HEK293 (cell line): ENCODE results near the gene KLLN.

Experiments
- ATF2 ChIP-seq: fragments of 450-650 bp; formaldehyde crosslinking; IDR thresholded peaks from 2 replicates; pipeline ENCODE4 v1.5.1; 2016; ENCODE audit warnings: missing biosample characterization, missing genetic modification characterization, low read depth
- KLF7 ChIP-seq: fragments of 450-650 bp; formaldehyde crosslinking; IDR thresholded peaks from 2 replicates; pipeline ENCODE4 v1.5.1; 2016; ENCODE audit warnings: missing biosample characterization, missing genetic modification characterization, borderline replicate concordance
- KLF8 ChIP-seq: fragments of 450-650 bp; formaldehyde crosslinking; IDR thresholded peaks from 2 replicates; pipeline ENCODE4 v1.5.1; 2016; ENCODE audit warnings: missing biosample characterization, missing genetic modification characterization
- ZNF302 ChIP-seq: fragments of 450-650 bp; formaldehyde crosslinking; IDR thresholded peaks from 2 replicates; pipeline ENCODE4 v1.5.1; 2016; ENCODE audit warnings: missing biosample characterization, missing genetic modification characterization, low read depth
- ZNF701 ChIP-seq: fragments of 450-650 bp; formaldehyde crosslinking; IDR thresholded peaks from 2 replicates; pipeline ENCODE4 v1.5.1; 2016; ENCODE audit warnings: missing biosample characterization, missing genetic modification characterization
- ZNF837 ChIP-seq: fragments of 450-650 bp; formaldehyde crosslinking; IDR thresholded peaks from 2 replicates; pipeline ENCODE4 v1.5.1; 2016; ENCODE audit warnings: missing biosample characterization, missing genetic modification characterization
- TF ChIP-seq, protein P1 (sequence below): fragments of 450-650 bp; formaldehyde crosslinking; IDR thresholded peaks from 2 replicates; pipeline ENCODE4 v1.5.1; 2016; ENCODE audit warnings: missing biosample characterization, missing genetic modification characterization
- TF ChIP-seq, protein P2 (sequence below): fragments of 450-650 bp; formaldehyde crosslinking; IDR thresholded peaks from 2 replicates; pipeline ENCODE4 v1.5.1; 2017; ENCODE audit warnings: missing biosample characterization, missing genetic modification characterization
- TF ChIP-seq, protein P3 (sequence below): fragments of 450-650 bp; formaldehyde crosslinking; IDR thresholded peaks from 2 replicates; pipeline ENCODE4 v1.5.1; 2016; ENCODE audit warnings: missing biosample characterization, missing genetic modification characterization

DNA sequence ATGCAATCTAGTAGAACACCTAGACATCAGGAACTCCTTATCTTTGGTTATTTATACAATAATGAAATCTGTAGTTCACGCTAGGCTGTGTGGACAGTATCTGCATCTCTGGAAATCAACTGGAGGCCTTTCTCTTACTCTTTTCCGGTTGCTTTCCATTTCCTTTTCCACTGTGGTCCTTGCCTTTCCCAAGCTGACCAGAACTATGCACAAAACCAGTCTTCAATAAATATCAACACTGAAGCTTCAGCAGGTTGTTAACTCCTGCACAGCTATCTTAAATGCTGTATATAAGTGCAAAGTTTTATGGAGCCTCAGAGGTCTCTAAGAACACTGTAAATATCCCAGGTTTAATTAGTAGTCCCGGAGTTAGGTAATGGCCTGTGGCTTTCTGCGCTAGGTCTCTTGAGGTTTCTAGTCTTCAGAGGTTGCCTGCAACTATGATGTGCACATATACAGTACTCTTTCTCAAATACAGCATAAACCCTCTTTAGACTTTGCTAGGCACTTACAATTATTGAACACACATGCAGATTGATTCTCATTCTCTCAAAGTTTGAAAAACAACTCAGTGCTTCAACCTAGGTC lies 2.4 kb downstream of the KLLN start:
- TF ChIP-seq, protein P1, sequence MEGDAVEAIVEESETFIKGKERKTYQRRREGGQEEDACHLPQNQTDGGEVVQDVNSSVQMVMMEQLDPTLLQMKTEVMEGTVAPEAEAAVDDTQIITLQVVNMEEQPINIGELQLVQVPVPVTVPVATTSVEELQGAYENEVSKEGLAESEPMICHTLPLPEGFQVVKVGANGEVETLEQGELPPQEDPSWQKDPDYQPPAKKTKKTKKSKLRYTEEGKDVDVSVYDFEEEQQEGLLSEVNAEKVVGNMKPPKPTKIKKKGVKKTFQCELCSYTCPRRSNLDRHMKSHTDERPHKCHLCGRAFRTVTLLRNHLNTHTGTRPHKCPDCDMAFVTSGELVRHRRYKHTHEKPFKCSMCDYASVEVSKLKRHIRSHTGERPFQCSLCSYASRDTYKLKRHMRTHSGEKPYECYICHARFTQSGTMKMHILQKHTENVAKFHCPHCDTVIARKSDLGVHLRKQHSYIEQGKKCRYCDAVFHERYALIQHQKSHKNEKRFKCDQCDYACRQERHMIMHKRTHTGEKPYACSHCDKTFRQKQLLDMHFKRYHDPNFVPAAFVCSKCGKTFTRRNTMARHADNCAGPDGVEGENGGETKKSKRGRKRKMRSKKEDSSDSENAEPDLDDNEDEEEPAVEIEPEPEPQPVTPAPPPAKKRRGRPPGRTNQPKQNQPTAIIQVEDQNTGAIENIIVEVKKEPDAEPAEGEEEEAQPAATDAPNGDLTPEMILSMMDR (tag by site-specific recombination): no peak
- TF ChIP-seq ATF2 (tag by site-specific recombination) (no peak), ZNF701 (no peak), ZNF302 (tag by site-specific recombination) (no peak), KLF8 (tag by site-specific recombination) (no peak), KLF7 (tag by site-specific recombination) (no peak), ZNF837 (tag by site-specific recombination) (no peak)
- TF ChIP-seq, protein P2, sequence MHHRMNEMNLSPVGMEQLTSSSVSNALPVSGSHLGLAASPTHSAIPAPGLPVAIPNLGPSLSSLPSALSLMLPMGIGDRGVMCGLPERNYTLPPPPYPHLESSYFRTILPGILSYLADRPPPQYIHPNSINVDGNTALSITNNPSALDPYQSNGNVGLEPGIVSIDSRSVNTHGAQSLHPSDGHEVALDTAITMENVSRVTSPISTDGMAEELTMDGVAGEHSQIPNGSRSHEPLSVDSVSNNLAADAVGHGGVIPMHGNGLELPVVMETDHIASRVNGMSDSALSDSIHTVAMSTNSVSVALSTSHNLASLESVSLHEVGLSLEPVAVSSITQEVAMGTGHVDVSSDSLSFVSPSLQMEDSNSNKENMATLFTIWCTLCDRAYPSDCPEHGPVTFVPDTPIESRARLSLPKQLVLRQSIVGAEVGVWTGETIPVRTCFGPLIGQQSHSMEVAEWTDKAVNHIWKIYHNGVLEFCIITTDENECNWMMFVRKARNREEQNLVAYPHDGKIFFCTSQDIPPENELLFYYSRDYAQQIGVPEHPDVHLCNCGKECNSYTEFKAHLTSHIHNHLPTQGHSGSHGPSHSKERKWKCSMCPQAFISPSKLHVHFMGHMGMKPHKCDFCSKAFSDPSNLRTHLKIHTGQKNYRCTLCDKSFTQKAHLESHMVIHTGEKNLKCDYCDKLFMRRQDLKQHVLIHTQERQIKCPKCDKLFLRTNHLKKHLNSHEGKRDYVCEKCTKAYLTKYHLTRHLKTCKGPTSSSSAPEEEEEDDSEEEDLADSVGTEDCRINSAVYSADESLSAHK: 0 out of 2 replicates have a peak, but pooled peaks have one; percentile 10
- TF ChIP-seq, protein P3, sequence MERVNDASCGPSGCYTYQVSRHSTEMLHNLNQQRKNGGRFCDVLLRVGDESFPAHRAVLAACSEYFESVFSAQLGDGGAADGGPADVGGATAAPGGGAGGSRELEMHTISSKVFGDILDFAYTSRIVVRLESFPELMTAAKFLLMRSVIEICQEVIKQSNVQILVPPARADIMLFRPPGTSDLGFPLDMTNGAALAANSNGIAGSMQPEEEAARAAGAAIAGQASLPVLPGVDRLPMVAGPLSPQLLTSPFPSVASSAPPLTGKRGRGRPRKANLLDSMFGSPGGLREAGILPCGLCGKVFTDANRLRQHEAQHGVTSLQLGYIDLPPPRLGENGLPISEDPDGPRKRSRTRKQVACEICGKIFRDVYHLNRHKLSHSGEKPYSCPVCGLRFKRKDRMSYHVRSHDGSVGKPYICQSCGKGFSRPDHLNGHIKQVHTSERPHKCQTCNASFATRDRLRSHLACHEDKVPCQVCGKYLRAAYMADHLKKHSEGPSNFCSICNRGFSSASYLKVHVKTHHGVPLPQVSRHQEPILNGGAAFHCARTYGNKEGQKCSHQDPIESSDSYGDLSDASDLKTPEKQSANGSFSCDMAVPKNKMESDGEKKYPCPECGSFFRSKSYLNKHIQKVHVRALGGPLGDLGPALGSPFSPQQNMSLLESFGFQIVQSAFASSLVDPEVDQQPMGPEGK: no peak
